Inflammatory macrophage (primary cell): Measurements from ENCODE around the gene CSPG4.
"Not testable (repeated sequence)": the region's sequence is repeated elsewhere in the genome, so short reads cannot be mapped to it uniquely, and the experiment has no call there.

Source experiments
- DNase-seq, 2 donors: peaks; one replicate each; pipeline ENCODE4 v3.0.0-alpha.2; 2020 to 2022

Gene CSPG4

GRCh38 chr15:75704263-75704615 is 8.4 kb downstream of the CSPG4 start:
- DNase-seq, result no peak

GRCh38 chr15:75703440-75704262 is 9.0 kb downstream of the CSPG4 start:
- DNase-seq, result not testable (repeated sequence)

DNA sequence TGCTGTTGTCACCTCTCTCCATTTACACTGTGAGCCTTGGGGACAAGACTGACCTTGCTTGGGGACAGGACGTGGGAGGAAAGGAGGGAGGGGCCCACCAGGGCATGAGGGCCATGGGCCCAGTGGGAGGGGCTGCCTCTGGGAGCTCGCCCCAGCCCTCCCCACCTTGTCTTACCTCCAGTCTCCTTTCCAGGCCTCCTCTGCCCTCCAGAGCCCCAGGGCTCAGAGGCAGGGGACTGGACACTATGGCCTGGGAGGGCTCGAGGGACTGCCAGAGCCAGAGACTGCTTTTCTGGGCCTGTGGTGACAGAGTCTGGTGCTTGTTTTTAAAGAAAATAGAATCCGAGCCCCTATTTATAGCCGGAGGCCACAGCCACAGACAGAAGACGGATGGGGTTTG is 10.2 kb downstream of the CSPG4 start:
- DNase-seq, result no peak

DNA sequence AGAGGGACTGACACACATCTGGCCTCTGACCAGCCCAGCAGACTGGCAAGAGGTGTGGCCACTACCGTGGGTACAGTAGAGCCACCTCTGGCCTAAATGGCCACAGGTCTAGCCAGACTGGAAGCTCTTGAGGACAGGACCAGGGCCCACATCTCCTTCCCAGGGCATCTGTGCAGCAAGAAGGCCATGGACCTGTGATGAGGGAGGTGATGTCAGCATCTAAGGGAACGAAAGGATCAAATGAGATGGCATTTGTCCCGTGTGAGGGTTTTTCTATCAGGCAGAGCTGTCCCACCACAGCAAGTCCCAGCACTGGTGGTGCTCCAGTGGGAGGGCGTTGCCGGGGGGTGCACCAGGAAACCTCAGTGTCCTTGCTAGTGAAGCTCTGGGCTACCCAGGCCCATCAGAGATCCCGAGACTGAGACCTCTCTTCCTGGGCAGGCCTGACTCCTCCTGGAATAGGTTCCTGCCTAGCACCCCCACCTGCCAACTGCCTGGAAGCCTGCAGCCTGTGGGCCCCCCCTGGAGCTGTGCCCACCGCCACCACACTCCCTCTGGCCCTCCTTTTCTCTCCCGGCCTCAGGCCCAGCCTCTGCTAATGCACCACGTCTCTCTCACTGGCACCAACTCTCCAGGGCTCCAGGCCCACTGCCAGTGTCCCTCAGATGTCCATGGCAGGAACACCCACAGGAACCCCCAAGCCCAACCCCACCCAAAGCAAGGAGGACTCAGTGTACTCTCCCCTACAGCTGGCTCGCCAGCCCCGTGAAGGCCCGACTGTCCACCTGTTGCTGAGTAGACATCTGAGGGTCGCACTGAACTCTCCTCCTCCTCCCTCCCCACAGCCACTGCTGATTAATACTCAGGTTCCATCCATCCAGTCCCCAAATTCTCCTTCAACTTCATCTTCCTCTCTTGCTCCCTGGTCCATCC is 11.3 kb downstream of the CSPG4 start:
- not testable (repeated sequence) for DNase-seq

DNA sequence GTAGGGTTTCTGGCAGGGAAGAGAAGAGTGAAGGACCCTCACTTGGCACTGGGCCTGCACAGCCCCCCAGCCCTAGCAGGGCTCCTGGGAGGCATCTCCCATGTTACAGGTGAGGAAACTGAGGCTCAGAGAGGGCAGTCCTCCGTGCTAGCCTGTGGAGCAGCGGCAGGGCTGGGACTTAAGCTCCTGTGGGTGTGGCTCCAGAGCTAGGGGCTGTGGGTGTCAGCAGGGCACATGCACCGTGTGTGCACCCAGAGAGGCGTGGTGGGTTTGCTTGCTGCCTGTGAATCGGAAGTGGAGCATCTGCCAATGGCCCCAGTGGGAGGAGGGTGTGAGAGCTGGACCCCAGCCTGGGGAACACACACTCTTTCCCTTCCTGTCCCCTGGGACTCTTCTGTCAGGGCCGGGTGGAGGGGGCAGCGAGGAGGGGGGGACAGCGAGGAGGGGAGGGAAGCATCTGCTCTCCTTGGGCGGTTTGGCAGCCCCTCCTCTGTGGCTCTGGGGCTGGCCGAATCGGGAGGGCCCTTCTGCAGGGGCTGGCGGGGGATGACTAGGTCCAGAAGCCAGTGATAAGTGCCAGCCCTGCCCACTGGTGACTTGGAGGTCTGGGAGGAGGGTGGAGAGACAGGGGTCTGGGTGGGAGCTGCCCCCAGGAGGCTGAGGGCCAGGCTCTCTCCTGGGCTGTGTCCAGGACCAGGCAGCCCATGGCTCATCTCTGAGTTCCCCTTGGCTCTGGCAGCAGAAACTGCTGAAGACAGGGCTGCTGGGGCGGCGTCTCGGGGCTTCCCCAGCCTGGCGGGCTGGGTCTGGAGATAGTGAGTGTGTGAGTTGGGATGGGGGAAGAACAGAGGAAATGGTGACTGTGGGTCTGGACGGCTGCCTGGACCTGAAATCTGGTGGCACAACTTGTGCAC is 12.4 kb downstream of the CSPG4 start:
- peak; percentile 68 to 75 for DNase-seq

DNA sequence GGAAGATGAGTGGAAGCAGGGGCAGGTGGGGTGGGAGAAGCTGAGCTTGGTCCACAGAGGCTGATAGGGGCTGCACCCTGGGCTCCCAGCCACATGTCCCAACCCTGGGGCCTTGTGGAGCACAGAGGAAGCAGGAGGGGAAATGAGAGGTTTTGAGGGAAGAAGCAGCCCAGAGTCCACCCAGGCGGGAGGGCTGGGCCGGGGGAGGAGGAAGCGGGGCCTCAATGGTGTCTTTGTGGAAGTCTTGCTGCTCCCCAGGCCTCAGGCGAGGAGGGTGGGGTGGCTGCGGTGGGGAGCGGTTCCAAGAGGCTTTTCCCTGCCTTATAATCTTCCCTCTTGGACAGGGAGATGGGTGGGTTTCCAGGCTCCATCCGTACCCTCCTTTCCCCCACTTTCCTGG is 13.1 kb downstream of the CSPG4 start:
- DNase-seq, result peak; percentile 55 to 65

- DNase-seq, result not testable (repeated sequence)
These were observed 14.5 kb downstream of the CSPG4 start for GRCh38 chr15:75697974-75698747.

DNA sequence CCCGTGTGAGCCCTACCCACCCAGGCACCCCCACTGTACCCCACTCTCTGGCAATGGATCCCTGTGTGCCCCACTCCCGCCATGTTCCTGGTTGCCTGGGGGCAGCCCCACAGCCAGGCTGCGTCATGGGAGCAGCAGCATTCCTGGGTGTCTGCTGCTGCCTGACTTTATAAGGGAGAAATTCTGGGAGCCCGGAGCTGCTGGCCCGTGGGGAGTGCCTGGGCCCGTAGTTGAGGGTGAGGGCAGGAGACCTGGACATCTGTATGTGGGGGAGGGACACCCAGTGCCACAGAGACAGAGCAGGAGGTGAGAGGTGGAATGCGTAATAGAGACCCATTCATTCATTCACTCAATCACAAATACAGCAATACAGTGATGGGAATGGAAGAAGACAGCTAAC is 15.1 kb downstream of the CSPG4 start:
- no peak for DNase-seq

DNA sequence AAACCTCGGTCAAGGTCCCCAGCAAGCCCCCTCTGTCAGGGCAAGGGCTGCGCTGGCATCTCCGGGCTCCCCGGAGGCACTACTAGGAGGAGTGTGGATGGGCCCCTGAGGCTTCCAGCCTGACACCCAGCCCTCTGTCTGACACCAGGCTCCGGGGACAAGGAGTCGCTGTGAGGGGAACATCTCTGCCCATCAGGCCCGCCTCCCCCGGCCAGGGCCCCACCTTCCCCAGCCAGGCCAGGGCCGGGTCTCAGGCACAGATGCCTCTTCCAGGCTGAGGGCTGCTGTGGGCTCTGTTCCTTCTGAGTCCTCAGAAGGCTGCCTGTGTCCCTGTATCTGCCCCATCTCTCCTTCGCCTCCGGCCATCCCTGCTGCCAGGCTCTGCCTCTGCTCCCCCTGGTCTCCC is 15.8 kb downstream of the CSPG4 start:
- DNase-seq, result no peak

DNA sequence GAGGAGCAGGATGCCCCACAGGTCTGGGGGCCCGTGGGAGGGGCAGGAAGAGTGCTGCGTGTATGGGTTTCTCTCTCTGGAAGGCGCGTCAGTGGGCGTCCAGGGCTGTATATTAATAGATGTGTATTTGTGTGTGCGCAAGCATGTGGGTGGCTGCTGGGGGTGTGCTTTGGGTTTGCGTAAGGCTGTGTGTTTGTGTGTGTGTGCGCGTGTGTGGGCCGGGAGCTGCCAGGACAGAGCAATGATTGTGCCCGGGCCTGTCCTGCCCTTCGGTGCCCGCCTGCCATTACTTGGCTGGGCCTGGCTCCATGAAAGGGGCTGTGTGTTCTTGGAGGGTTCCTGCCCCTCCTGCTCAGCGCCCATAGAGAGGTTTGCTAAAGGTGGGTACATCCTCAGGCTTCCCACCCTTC is 16.3 kb downstream of the CSPG4 start:
- peak; percentile 57 to 88 for DNase-seq

DNA sequence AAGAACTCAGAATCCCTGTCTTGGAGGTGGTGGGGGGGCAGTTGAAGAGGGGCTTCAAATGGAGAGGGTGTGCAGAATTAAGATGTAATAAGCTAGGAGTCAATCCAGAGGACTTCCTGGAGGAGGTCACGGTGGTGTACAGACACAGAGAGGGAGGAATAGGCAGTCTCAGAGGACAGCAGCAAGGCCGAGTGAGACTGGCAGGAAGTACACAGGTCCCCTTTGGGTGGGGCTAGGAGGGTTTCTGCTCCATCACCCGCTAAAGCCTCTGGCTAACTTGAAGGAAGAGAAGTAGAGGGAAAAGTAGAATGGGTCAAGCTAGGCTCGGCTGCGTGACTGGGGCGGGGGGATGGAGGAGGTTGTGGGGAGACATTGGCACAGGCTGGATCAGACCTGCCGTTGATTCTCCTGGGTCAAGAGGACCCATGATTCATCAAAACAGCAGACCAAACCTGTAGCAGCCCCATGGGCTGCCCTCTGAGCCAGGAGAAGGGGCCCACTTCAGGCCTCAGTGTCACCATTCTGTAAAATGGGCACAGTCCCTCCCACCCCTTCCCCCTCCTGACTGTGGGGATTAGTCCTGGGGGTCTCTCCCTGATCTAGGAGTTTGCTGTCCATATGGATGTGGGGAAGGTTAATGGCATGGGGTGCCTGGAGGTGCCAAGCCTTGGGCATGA is 16.9 kb downstream of the CSPG4 start:
- DNase-seq, result no peak

DNA sequence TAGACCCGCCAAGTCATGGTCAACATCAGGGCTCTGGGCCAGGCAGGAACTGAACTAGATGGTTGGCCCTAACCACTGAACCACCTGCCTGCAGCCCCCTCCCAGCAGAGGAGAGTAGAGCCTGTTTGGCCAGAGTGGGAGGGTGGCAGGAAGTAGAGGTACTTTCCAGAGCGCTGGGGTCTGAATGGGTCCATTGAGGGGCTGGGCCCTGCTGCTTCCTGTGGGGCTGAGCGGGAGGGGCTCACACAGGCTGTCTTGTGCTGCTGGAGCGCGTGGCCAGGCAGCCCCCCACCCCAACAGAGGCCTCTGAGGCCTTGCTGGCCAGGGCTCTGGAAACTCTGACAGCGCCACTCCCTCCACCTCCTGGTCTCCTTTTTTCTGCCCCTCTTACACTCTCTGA is 17.4 kb downstream of the CSPG4 start:
- no peak for DNase-seq

- peak in 1 of 2 donors; percentile 46 for DNase-seq
These were observed 18.1 kb downstream of the CSPG4 start for GRCh38 chr15:75694241-75695182.

DNA sequence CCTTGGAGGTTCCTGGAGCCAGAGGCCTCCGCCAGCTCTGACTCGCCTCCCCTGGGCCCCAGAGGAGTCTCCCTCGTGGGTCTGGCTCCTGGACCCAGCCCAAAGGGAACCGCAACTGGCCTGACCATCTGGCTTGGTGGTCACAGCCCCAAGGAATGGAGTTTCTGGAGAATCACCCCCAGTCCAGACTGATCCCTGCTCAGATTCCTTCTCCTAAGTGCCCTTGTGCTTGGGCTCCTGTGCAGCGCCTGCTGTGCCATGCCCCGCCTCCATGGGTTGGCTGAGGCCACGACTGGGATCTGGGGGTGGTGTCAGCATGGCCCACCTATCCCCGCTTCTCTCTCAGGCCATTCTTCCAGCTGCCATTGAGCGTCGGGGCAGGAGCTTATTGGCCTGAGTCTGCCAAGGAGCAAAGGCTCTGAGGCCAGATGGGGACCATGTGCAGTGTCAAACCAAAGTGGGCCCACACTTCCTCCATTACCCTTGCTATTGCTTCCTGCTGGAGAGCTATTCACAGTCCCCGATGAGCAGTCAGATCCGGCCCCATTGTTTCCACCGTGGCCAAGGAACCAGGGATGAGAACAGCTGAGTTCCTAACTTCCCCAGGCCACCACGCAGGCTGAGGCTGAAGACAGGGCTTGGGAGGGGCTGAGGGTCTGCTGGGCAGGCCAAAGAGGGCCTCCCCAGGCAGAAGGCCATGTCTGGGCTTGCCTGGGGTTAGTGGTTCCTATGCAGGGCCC is 19.0 kb downstream of the CSPG4 start:
- DNase-seq, result peak; percentile 28 to 47

DNA sequence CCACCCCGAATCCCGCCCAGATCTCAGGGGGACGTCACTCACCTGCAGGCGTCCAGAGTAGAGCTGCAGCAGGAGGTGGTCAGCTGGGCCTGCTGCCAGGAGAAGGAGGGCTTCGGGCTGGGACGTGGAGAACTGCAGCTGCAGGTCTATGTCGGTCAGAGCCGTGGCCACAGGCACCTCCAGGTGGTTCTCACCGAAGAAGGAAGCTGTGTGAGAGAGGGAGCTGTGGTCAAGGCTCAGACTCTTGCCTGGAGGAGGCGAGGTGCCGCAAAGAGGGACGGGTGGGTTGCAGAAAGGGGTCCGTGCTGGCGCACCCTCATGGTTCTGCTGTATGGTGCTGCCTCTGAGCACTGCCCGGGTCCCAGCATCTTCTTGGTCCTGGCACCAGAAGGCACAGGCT is 19.6 kb downstream of the CSPG4 start:
- DNase-seq, result not testable (repeated sequence)

DNA sequence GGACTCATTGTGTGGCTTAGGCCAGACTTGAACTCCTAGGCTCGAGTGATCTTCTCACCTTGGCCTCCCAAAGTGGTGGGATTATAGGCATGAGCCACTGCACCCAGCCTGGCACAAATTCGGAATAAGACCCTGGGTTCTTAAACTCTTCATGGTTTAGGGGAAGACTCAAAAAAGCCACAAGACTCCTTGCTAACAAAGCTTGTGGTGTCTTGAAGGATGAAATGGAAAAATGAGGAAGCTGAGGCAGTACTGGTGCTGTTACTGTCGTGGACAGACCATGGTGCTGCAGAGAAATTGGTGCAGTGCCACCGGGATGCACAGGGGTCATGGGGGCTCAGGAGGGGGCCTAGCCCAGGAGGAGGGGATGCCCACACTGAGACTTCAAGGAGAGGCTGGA is 20.3 kb downstream of the CSPG4 start:
- DNase-seq, result not testable (repeated sequence)

DNA sequence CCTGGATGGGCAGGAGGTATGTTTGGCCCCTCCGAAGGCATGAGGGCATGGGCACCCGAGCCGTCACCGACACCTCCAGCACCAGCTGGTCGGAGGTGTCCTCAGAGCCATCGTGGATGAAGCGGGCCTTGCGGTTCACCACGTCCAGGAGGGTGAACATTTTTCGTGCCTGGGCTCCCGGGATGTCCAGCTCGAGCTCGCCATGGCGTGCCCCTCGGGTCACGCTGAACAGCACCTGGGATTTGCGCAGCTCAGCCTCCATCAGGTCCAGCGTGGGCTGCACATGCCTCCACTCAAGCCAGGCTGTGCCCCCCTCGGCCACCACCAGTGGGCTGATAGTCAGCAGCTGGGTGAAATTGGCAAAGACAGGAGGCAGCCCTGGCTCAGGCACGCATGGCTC is 23.2 kb downstream of the CSPG4 start:
- not testable (repeated sequence) for DNase-seq

DNA sequence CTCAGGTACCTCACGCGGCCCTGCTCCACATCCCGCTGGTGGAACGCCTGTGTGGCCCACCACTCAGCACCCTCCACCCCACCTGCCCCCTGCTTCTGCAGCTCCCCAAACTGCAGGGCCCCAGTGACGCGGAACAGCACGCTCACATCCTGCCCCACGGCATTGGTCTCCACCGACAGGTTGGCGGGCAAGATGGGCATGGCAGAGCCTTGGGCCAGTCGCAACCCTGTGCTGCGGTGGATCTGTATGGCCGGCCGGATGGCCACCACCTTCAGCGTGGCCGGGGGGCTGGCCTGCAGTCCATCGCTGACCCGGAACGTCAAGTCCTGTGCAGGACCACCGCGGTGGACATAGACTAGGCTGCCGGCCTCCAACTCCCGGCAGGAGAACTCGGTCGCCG is 23.8 kb downstream of the CSPG4 start:
- no peak for DNase-seq

DNA sequence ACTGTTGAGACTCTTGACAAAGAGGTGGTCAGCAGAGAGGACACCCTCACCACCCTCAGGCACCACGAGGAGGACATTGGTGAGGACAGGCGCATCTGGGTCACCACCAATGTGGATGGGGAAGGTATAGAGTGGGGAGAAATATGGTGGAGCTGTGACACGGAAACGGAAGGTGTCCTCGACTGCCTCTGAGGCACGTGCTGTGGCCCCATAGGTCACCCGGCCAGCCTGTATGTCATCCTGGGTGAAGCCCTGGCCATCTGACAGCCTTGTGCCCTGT is 24.4 kb downstream of the CSPG4 start:
- no peak for DNase-seq
